PC-3 (cell line): Measurements from ENCODE around the gene TMEM190.

Source experiments
- CTCF ChIP-seq: fragments of 300-600 bp; sonication (generic); conservative IDR thresholded peaks from 2 replicates; pipeline ENCODE4 v1.5.1; 2017; ENCODE audit warnings: antibody characterized with exemption, low read depth, mild to moderate bottlenecking, low read length
- EZH2 ChIP-seq: fragments of 300-600 bp; sonication (generic); IDR thresholded peaks from one replicate; pipeline ENCODE4 v1.6.1; 2017; ENCODE audit warnings: antibody characterized with exemption, mild to moderate bottlenecking, low read length; ENCODE audit not compliant: unreplicated experiment
- EZH2phosphoT487 ChIP-seq: fragments of 300-600 bp; sonication (generic); IDR thresholded peaks from 2 replicates; pipeline ENCODE4 v1.6.1; 2018; ENCODE audit warnings: mild to moderate bottlenecking, antibody characterized with exemption, low read length, borderline replicate concordance

GRCh38 chr19:55350620-55351315 lies 25.9 kb upstream of the TMEM190 start:
- TF ChIP-seq CTCF (no peak), EZH2phosphoT487 (no peak), EZH2 (no peak)
